Measurements from ENCODE around the gene CLDN7.

Gene CLDN7

GRCh38 chr17:7285679-7286078 lies 23.4 kb upstream of the CLDN7 start:
- no peak for DNase-seq (ENCODE audit: low read depth)

DNA sequence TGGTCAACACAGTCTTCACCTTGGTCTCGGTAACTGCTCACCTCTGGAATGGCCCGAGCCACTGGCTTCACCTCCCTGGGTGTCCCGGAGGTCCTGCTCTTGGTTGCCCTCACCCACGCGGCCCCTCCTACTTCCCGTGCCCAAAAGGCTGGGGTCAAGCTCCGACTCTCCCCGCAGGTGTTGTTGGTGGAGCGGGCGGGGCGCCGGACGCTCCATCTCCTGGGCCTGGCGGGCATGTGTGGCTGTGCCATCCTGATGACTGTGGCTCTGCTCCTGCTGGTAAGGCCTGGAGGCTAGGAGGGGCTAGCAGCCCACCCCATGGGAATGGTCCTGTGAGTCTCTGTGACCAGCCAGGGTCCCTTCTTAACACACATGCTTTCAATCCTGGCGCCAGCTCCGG lies 22.6 kb upstream of the CLDN7 start:
- no peak for DNase-seq (ENCODE audit: low read depth)

DNA sequence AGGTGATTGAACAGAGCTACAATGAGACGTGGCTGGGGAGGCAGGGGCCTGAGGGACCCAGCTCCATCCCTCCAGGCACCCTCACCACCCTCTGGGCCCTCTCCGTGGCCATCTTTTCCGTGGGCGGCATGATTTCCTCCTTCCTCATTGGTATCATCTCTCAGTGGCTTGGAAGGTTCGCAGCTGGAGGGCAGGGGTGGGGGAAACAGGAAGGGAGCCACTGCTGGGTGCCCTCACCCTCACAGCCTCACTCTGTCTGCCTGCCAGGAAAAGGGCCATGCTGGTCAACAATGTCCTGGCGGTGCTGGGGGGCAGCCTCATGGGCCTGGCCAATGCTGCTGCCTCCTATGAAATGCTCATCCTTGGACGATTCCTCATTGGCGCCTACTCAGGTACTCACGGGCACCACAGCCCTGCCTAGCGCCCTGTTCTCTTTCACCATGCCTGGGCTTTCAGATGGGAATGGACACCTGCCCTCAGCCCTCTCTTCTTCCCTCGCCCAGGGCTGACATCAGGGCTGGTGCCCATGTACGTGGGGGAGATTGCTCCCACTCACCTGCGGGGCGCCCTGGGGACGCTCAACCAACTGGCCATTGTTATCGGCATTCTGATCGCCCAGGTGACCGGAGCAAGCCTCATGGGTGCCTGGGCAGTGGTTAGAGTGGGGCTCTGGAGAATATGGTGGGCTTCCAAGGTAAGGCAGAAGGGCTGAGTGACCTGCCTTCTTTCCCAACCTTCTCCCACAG lies 21.4 kb upstream of the CLDN7 start:
- no peak for DNase-seq (ENCODE audit: low read depth)

- DNase-seq (ENCODE audit: low read depth) = no peak
Measured at GRCh38 chr17:7282752-7283321, 20.6 kb upstream of the CLDN7 start.

DNA sequence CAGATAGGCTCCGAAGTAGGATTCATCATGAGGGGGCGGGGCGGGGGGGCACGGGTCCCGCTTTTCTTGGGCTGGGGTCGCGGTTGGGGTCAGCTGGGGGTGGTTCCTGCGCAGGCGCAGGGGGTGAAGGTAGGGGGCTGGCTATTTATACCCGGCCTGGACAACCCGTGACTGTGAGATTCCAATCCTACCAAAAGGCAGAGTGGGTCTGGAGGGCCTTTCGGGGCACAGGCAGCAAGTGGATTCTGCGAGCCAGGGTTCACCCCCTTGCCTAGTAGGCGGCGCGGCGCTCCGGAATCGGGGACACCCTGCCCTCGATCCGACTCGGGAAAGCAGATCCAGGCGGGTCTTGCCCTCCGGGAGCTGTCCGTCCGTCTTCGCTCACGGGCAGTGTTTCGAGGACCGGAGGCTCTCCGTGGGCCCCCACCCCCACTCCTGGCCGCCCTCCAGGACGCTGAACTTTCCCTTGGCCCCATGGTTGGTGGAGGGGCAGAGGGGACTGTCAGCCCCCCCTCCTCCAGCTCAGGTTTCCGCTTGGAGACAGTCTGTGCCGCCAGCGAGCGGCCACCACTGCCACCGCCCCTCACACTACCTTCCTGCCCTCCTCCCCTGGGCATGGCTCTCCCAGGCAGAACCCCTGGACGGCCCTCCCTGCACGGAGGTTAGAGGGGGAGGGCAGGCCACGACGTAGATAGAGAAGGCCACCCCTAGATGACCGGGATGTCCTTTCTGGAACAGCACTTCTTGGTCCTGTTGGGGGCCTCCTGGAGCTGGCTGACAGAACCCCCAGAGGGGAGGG lies 19.9 kb upstream of the CLDN7 start:
- DNase-seq (ENCODE audit: low read depth) = no peak

- DNase-seq (ENCODE audit: low read depth) = peak; percentile 92
Measured at GRCh38 chr17:7281074-7281952, 19.0 kb upstream of the CLDN7 start, which contains the start of gene SLC2A4. TSS of gene SLC2A4 (plus strand) at chr17:7281718. CDS start at chr17:7281935, 217 bp downstream.

DNA sequence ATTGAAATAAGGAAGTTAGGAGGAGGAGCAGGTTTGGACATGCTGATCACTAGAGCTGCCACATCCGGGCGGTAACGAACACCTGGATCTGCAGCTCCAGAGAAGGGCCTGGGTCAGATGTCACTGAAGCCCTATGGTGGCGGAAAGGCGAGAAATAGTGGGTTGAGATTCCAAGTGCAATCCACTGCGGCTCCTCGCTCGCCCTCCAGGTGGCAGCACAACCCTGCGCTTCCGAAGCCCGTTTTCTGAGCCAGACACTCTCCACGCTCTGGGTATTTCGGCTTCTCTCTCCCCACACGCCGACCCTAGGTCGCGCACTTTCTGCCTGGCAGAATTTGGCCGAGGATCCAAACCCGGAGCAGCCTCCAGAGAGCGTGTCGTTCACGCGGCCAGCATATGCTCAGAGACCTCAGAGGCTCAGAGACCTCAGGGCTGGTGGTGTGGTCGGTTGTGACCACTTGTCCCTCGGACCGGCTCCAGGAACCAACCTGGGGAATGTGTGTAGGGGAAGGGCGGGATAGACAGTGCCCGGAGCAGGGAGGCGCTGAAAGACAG lies 18.3 kb upstream of the CLDN7 start:
- DNase-seq (ENCODE audit: low read depth) = peak; percentile 70

DNA sequence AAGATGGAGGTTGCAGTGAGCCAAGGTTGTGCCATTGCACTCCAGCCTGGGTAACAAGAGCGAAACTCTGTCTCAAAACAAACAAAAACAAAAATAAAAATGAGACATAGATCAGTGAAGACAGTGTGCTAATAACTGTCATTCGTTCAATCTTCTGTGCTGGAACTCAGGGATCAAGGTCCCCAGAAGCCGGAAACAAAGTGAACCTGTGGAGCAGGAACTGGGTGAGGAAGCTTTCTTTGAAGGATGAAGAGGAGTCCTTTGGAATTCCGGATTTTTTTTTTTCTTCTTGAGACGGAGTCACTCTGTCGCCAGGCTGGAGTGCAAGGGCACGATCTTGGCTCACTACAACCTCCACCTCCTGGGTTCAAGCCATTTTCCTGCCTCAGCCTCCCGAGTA lies 17.2 kb upstream of the CLDN7 start:
- DNase-seq (ENCODE audit: low read depth) = no peak

DNA sequence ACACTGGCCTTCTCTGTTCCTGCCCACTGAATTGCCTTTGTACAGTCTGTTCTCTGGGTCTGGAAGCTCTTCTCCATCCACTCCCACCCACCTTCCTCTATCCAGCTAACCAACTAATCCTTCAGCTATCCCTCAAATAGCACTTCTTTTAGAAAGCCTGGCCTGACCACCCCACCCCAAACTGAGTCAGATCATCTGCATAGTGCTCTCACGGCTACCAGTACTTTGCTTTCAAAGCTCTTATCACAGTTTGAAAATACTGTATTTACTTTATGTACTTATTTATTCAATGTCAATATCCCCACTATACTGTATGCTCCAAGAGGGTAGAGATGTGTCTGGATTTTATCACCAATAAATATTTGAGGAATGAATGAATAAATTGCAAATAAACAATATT lies 4.5 kb upstream of the CLDN7 start:
- DNase-seq (ENCODE audit: low read depth) = peak; percentile 41

DNA sequence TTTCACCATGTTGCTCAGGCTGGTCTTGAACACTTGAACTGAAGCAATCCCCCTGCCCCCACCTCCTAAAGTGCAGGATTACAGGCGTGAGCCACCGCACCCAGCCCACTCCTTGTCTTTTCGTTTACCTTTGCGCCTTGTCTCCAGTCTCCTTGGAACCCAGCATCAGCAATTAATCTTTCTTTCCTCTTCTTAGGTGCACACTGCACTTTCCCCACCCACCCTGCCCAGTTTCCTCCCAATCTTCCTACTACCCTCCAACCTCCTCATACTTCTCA lies 1.5 kb upstream of the CLDN7 start:
- no peak for DNase-seq (ENCODE audit: low read depth)

GRCh38 chr17:7262935-7263800 lies 890 bp upstream of the CLDN7 start:
- DNase-seq (ENCODE audit: low read depth) = no peak

DNA sequence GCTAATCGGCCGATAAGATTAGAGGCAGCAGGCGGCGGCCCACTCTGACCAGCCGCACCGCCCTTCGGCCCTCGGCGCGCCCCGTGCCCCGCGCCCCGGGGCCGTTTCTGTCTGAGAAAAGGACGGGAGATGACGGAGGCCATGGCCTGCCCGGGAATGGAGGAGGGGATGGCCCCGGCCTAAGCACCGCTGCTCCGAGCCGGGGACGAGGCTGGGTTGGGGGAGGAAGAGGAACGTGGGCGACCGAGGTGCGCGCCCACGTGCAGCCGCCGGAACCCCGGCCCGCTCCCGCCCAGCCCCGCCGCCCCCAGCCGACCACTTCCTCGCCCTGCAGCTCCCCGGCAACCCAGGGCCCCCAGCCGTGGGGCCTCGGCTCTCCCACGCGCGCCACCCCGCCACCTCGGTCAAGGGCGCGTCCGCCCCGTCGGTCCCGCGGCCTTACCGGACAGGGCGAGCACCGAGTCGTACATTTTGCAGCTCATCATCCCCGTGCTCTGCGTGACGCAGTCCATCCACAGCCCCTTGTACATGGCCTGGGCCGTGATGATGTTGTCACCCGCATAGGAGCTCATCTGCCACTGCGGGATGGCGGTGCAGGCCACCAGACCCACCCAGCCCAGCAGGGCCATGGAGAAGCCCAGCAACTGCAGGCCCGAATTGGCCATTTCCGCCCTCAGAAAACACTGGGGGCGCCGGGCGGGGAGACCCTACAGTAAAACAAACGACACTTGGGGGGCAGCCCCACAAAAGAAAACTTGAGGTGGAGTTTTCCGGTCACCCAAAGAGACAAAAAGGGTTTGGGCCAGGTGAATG lies 693 bp downstream of the CLDN7 start:
- DNase-seq (ENCODE audit: low read depth) = no peak

GRCh38 chr17:7260651-7261378 lies 1.5 kb downstream of the CLDN7 start:
- DNase-seq (ENCODE audit: low read depth) = no peak

GRCh38 chr17:7260151-7260550 lies 2.1 kb downstream of the CLDN7 start:
- no peak for DNase-seq (ENCODE audit: low read depth)

DNA sequence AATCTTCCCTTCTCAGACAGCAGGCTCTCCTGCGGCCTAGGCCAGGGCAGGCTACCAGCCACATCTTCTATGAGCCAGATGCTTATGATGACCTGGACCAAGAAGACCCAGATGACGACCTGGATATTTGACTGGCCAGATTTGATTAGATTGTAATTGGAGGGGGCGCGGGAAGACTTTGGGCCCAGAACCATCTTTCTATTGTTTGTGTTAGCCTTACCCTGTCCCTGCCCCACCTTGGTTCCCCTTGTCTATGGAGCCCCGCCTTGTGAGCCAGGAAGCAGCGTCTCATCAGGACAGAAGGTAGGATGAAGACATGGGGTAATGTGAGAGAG lies 2.8 kb downstream of the CLDN7 start:
- no peak for DNase-seq (ENCODE audit: low read depth)

- peak; percentile 54 for DNase-seq (ENCODE audit: low read depth)
Measured at GRCh38 chr17:7258731-7259554, 3.3 kb downstream of the CLDN7 start.

GRCh38 chr17:7256766-7257456 lies 5.4 kb downstream of the CLDN7 start:
- DNase-seq (ENCODE audit: low read depth) = no peak

DNA sequence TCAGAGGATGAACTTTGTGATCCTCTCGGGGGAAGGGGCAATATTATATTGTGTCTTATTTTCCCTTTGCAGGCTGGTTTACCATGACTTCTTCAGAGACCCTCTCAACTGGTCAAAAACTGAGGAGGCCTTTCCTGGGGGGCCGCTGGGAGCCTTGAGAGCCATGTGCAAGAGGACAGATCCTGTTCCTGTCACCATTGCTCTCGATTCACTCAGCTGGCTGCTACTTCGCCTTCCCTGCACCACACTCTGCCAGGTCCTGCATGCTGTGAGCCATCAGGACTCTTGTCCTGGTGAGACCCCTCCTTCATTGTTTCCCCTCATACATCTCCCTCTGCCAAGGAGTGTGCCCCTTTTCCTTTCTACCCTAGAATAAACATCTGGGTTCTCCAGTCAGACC lies 7.8 kb downstream of the CLDN7 start:
- no peak for DNase-seq (ENCODE audit: low read depth)
